Stomach (tissue), 4 donors: ENCODE data around the gene SND1.

Experiments
- CTCF ChIP-seq, 7 experiments: fragments of 450-650 bp in 4 of 7; fragments of 200-600 bp in 3 of 7; sonication (generic) in 3 of 7; IDR thresholded peaks; one replicate each; pipeline ENCODE4 v1.5.1; 2016 to 2019; ENCODE audit warnings: antibody characterized with exemption in 7 of 7, control low read depth in 2 of 7, mild to moderate bottlenecking in 1 of 7
- POLR2A ChIP-seq, 4 donors: fragments of 450-650 bp; IDR thresholded peaks; one replicate each; pipeline ENCODE4 v1.6.1; 2016; ENCODE audit warnings: antibody characterized with exemption in 4 of 4, control low read depth in 2 of 4, mild to moderate bottlenecking in 1 of 4, moderate library complexity in 1 of 4
- POLR2AphosphoS5 ChIP-seq, 3 donors: sonication (generic); formaldehyde crosslinking; IDR thresholded peaks; one replicate each; pipeline ENCODE4 v1.6.1; 2016; ENCODE audit warnings: antibody characterized with exemption in 3 of 3

- TF ChIP-seq CTCF (IDR thresholded peaks at IDR 0.05) = no peak
- no peak for TF ChIP-seq POLR2A (IDR thresholded peaks at IDR 0.05)
- TF ChIP-seq POLR2AphosphoS5 (IDR thresholded peaks at IDR 0.05) = no peak
Observed at GRCh38 chr7:127671341-127671740, 19.3 kb downstream of the SND1 start.
